NT2/D1 (cell line): ENCODE results near the gene GPR151.

ENCODE experiments used
- SUZ12 ChIP-seq: IDR thresholded peaks from 2 replicates; pipeline ENCODE4 v1.6.1; 2011; ENCODE audit not compliant: insufficient read length, insufficient read depth; ENCODE audit errors: extremely low read depth
- ZNF274 ChIP-seq: IDR thresholded peaks from 2 replicates; pipeline ENCODE4 v1.6.1; 2011; ENCODE audit warnings: mild to moderate bottlenecking, low read depth, low read length

DNA sequence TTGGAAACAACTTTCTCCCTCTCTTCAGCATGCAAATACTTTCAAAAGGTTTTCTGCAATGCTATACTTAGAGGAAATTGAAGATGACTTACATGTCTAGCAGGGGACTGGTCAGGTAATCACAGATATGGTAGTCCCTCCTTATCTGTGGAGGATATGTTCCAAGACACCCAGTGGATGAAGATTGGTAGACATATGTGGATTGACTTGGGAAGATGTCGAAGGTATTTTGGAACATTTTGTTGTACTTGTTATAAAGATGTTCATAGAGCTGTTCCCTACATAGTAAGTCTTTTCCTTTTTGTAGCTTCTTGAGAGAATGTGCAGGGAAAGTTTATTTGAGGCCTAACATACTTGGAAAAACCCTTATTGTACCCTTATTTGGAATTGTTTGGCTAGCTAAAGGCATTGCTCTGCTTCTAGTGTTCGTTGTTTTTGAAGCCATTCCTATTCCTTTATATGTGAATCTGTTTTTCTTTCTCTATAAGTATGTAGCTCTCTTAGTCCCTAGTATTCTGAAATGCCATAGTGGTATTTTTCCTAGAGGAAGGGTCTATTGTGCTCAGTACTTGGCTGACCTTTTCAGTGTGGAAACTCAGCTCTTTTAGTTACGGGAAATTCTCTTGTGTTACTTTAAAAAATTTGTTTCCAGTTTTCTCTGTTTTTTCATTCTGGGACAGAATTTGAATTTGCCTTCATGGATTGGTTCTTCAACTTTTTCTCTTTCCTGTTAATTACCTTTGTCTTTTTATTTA lies 25.7 kb downstream of the GPR151 start:
- TF ChIP-seq SUZ12: no peak
- TF ChIP-seq ZNF274: no peak
